Endothelial cell of umbilical vein (primary cell): Measurements from ENCODE around the gene LIMCH1. TPM values are rescaled to one million over a fixed set of nuclear protein-coding genes. Genes with fewer than 3 reads are reported as not detected.

Experiments used
- BruUV-seq: library from RNA; stranded (reverse); fragments of 400-500 nt; replicated peaks from 2 replicates; lab custom pipeline; 2021; lab: Mats Ljungman, UMichigan
- CTCF ChIA-PET: fragments of 300-600, 350-600 bp; sonication (Branson Sonifier 250); formaldehyde crosslinking; loops from one replicate; lab custom pipeline; 2021; ENCODE audit warnings: antibody characterized with exemption, inconsistent platforms; lab: Charles Lee
- POLR2A ChIA-PET: fragments of 300-600, 350-600 bp; sonication (Branson Sonifier 250); formaldehyde crosslinking; loops from one replicate; lab custom pipeline; 2021; ENCODE audit warnings: antibody characterized with exemption, inconsistent platforms; lab: Charles Lee
- DNase-seq: peaks from one replicate; pipeline ENCODE4 v3.0.0-alpha.2; 2011; ENCODE audit warnings: low read depth, low spot score
- FAIRE-seq: peaks from 2 replicates; lab custom pipeline; 2011; peaks lifted over from hg19 to GRCh38; lab: Jason Lieb, UNC
- H2AFZ ChIP-seq: 2 replicates; pipeline ENCODE4 v1.6.0; 2012; ENCODE audit warnings: low read depth, low read length, control low read depth, inconsistent platforms
- H3K27ac ChIP-seq: 2 replicates; pipeline ENCODE4 v1.5.1; 2011; ENCODE audit warnings: low read depth, mild to moderate bottlenecking, control low read depth, low read length, moderate library complexity; ENCODE audit not compliant: insufficient read depth
- H3K27me3 ChIP-seq, 2 experiments: 2 replicates each; pipeline versions ENCODE4 v1.6.0 to v1.6.1; 2011; ENCODE audit warnings: low read length in 2 of 2, mixed read lengths in 1 of 2; ENCODE audit not compliant: control insufficient read depth in 2 of 2, insufficient read depth in 2 of 2
- H3K36me3 ChIP-seq, 2 experiments: 2 replicates in 1 of 2; 3 replicates in 1 of 2; pipeline ENCODE4 v1.5.1; 2011; ENCODE audit warnings: low read length in 2 of 2, mild to moderate bottlenecking in 1 of 2, moderate library complexity in 1 of 2; ENCODE audit not compliant: control insufficient read depth in 2 of 2, insufficient read depth in 2 of 2; ENCODE audit errors: extremely low read depth in 1 of 2
- H3K4me1 ChIP-seq: 3 replicates; pipeline ENCODE4 v1.5.1; 2011; ENCODE audit warnings: mild to moderate bottlenecking, low read length; ENCODE audit not compliant: control insufficient read depth, insufficient read depth; ENCODE audit errors: extremely low read depth
- H3K4me2 ChIP-seq: 2 replicates; pipeline ENCODE4 v1.6.1; 2011; ENCODE audit warnings: low read length, control low read depth, mixed read lengths; ENCODE audit not compliant: insufficient read depth
- H3K4me3 ChIP-seq, 3 experiments: fragments of 200-600 bp in 1 of 3; sonication (generic), shearing (Covaris generic) in 1 of 3; replicated peaks in 1 of 3; 2 replicates each; pipeline ENCODE4 v1.5.1; 2011 to 2016; ENCODE audit warnings: control low read depth in 3 of 3, low read length in 3 of 3, mild to moderate bottlenecking in 2 of 3, inconsistent platforms in 1 of 3, low read depth in 1 of 3, moderate library complexity in 1 of 3; ENCODE audit not compliant: insufficient read depth in 1 of 3
- H3K79me2 ChIP-seq: 2 replicates; pipeline ENCODE4 v1.6.0; 2012; ENCODE audit warnings: low read length, inconsistent platforms; ENCODE audit not compliant: control insufficient read depth, insufficient read depth
- H3K9ac ChIP-seq: replicated peaks from 2 replicates; pipeline ENCODE3; 2011; ENCODE audit warnings: low read length, control low read depth; ENCODE audit not compliant: insufficient read depth; ENCODE audit errors: extremely low read depth
- H3K9me1 ChIP-seq: replicated peaks from 3 replicates; pipeline ENCODE4 v1.6.0; 2011; ENCODE audit warnings: mild to moderate bottlenecking, low read length; ENCODE audit not compliant: control insufficient read depth, insufficient read depth; ENCODE audit errors: extremely low read depth
- H3K9me3 ChIP-seq: replicated peaks from 2 replicates; pipeline ENCODE4 v1.5.1; 2012; ENCODE audit warnings: low read length, inconsistent platforms; ENCODE audit not compliant: control insufficient read depth, insufficient read depth
- H4K20me1 ChIP-seq: replicated peaks from 2 replicates; pipeline ENCODE3; 2011; ENCODE audit warnings: mild to moderate bottlenecking, low read length; ENCODE audit not compliant: control insufficient read depth, insufficient read depth; ENCODE audit errors: extremely low read depth
- FOS ChIP-seq: IDR thresholded peaks from 2 replicates; pipeline ENCODE4 v1.6.1; 2011; ENCODE audit warnings: mild to moderate bottlenecking, low read length, moderate library complexity, borderline replicate concordance; ENCODE audit not compliant: insufficient read depth
- GATA2 ChIP-seq: IDR thresholded peaks from 2 replicates; pipeline ENCODE4 v1.7.0; 2011; ENCODE audit warnings: low read depth, mild to moderate bottlenecking, moderate library complexity, mixed read lengths, low read length; ENCODE audit not compliant: insufficient read length, insufficient read depth
- dilution Hi-C: fragments of 300-500 bp; cut with MboI; formaldehyde crosslinking; loops from one replicate; pipeline ENCODE4 v1.15.0; 2019; ENCODE audit warnings: low sequenced_read_pairs; ENCODE audit not compliant: extremely low pct_ligation_motif_present
- intact Hi-C: fragments of 100-400 bp; cut with micrococcal nuclease; formaldehyde crosslinking; loops from one replicate; pipeline ENCODE4 v1.10.0; 2022
- polyA plus RNA-seq, 4 experiments: library from polyadenylated mRNA; depleted of rRNA in 3 of 4; stranded (reverse) in 3 of 4; unstranded in 1 of 4; fragments of >200 nt; gene quantifications; 2 replicates each; pipeline versions ENCODE4 v1.2.1 to v1.2.3, GENCODE V29; 2011 to 2012; ENCODE audit warnings: missing spikeins in 1 of 4
- total RNA-seq: library from RNA; stranded (reverse); gene quantifications from 2 replicates; pipeline ENCODE4 v1.2.3, GENCODE V29; 2021

Gene LIMCH1
- total and polyA plus RNA-seq, 2 donors (not counting 3 experiments of a cell fraction or from before 2014, with no cell fraction given), result 14.3 to 32.8 TPM

DNA sequence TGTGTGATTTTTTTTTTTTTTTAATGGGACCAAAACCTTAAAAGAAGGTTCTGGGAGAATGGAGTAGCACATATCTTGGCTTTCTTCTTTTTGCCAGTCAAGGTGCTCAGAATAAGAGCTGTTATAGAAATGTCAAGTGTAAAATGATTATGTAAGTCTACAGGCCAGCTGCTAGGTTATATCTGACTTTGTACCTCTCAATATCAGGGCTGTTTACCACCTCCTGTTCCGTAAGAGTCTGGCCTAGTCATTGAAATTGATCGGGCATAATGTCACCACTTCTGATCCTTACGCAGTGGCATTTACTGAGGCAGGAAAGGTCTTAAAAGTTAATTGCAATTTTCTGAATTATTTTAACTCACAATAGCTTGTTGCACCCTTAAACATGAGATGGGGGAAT, 41.1 kb downstream of the LIMCH1 start:
- BruUV-seq, result no TSS peak
- TF ChIP-seq FOS, result no peak
- CTCF ChIA-PET, result interaction anchor here (1.0 to 1.2 kb wide), 2 partner anchors 13 to 63 kb away, joined by 3 read pairs; no protein-coding TSS in a partner anchor

GRCh38 chr4:41579526-41579925, 41.6 kb downstream of the LIMCH1 start:
- no TSS peak for BruUV-seq
- no peak for DNase-seq
- Histone ChIP-seq H3K4me1 (no peaks in the 10 kb centered on the region), H3K9ac (no peak overlapping the region), H3K4me2 (no peak overlapping the region), H3K79me2 (no peaks in the 10 kb centered on the region), H2AFZ (no peak overlapping the region), H3K9me1 (no peaks in the 10 kb centered on the region), H3K27ac (no peak overlapping the region), H3K9me3 (no peaks in the 10 kb centered on the region), H3K27me3 (peaks cover 11 to 19% of the 10 kb centered on the region in 2 experiments), H4K20me1 (no peaks in the 10 kb centered on the region), H3K36me3 (no peaks in the 10 kb centered on the region), H3K4me3 (no peak overlapping the region)
- FAIRE-seq, result no peak
- POLR2A ChIA-PET, result no interaction called here
- TF ChIP-seq GATA2, result no peak
- no peak for TF ChIP-seq FOS
- CTCF ChIA-PET, result interaction anchor here (1.2 kb wide), 1 partner anchor 12 kb away, joined by 3 read pairs; no protein-coding TSS in a partner anchor
- intact Hi-C loops (loop anchor here (5.0 kb wide), 1 partner anchor 62 kb away; no protein-coding TSS in a partner anchor), dilution Hi-C loops (no loop called here)

More for the DNA sequence above, 41.1 kb downstream of the LIMCH1 start:
- no peak for FAIRE-seq
- H2AFZ ChIP-seq, result no peak overlapping the region
- H3K36me3 ChIP-seq, result no peaks in the 10 kb centered on the region
- H3K4me1 ChIP-seq, result no peaks in the 10 kb centered on the region
- intact Hi-C loops, result loop anchor here (5.0 kb wide), 1 partner anchor 62 kb away; no protein-coding TSS in a partner anchor
- no peak overlapping the region for H3K4me3 ChIP-seq
- no peaks in the 10 kb centered on the region for H3K79me2 ChIP-seq
- no peak for DNase-seq
- POLR2A ChIA-PET, result no interaction called here
- no peaks in the 10 kb centered on the region for H3K9me1 ChIP-seq
- H3K9me3 ChIP-seq, result no peaks in the 10 kb centered on the region
- H3K9ac ChIP-seq, result no peak overlapping the region
- dilution Hi-C loops, result no loop called here
- H3K27ac ChIP-seq, result no peak overlapping the region
- H3K27me3 ChIP-seq, result peaks cover 11 to 20% of the 10 kb centered on the region in 2 experiments
- H4K20me1 ChIP-seq, result no peaks in the 10 kb centered on the region
- no peak overlapping the region for H3K4me2 ChIP-seq
